NT2/D1 (cell line): Measurements from ENCODE around the gene SGTA.
"Not testable (repeated sequence)": the region's sequence is repeated elsewhere in the genome, so short reads cannot be mapped to it uniquely, and the experiment has no call there.

Source experiments
- YY1 ChIP-seq: IDR thresholded peaks from 2 replicates; pipeline ENCODE4 v1.6.1; 2011; ENCODE audit not compliant: insufficient read length, insufficient read depth
- ZNF274 ChIP-seq: IDR thresholded peaks from 2 replicates; pipeline ENCODE4 v1.6.1; 2011; ENCODE audit warnings: mild to moderate bottlenecking, low read depth, low read length

GRCh38 chr19:2713170-2713569, 69.9 kb downstream of the SGTA start:
- not testable (repeated sequence) for TF ChIP-seq YY1, ZNF274
